GM21576 (cell line): ENCODE results near the gene MBNL1.

ENCODE experiments used
- ATAC-seq: cut with Tn5 transposase; IDR thresholded peaks from one replicate; pipeline ENCODE4 v1.9.1; 2021; ENCODE audit warnings: mild to moderate bottlenecking, moderate library complexity; ENCODE audit not compliant: unreplicated experiment

The MBNL1 gene

DNA sequence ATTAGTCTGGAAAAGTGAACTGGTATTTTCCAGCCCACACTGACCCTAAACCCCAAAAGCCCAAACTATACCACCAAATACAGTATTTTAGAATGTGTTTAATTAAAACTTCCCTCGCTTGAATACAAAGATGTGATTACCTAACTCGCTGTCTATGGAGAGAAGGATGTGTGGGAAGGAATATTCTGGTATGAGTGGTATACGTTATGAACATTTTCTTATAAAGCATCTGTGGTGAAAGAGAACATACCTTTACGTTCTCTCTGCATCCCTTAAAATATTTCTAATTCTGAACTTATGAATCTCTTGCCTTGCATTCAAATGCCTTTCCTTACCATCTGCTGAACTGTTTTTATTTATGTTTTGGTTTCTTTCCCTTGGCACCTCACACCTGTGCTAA is 201.4 kb downstream of the MBNL1 start:
- no peak for ATAC-seq

DNA sequence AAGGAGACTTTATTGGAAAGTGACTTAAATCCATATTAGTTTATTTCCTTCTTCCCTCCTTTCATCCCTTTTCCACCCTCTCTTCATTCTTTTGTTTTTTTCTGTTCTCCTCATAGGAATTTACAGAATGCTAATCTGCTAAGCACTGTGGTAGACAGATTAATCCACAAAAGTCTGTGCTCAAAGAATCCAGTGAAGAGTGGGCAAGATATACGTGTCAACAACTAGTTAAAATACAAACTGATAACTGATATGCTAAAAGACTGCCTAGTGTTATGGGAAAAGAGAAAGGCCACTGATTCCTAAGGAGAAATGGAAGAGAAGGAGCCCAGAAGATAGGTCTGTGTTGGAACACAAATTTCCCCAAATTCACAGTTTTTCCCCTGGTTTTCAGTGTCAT is 202.2 kb downstream of the MBNL1 start:
- ATAC-seq, result no peak

GRCh38 chr3:152471814-152472671 is 203.3 kb downstream of the MBNL1 start:
- peak; percentile 72 for ATAC-seq

GRCh38 chr3:152472672-152472954 is 203.9 kb downstream of the MBNL1 start:
- ATAC-seq, result no peak

- ATAC-seq, result no peak
Measured at GRCh38 chr3:152474585-152474984, 205.9 kb downstream of the MBNL1 start.

GRCh38 chr3:152477422-152477821 is 208.7 kb downstream of the MBNL1 start:
- no peak for ATAC-seq

GRCh38 chr3:152480282-152480953 is 211.7 kb downstream of the MBNL1 start:
- ATAC-seq, result peak; percentile 95

- no peak for ATAC-seq
Measured at GRCh38 chr3:152486364-152486763, 217.6 kb downstream of the MBNL1 start.

DNA sequence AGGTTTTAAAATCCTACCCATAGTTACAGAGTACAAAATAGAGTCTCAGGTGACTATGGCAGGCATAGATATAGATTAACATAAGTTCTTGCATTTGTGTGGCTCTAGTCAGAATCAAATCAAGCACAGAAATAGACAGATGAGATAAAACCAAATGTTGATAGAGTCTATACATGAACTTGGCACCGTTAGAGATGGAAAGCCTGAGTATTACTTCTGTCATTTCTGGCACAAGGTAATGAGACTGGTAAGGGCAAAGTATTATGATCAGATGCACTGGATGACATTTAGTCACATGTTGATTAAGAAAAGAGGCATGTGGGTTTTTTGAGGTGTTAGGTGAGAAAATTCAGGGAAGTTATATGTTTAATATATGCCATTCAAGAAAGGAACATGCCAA is 219.7 kb downstream of the MBNL1 start:
- no peak for ATAC-seq

DNA sequence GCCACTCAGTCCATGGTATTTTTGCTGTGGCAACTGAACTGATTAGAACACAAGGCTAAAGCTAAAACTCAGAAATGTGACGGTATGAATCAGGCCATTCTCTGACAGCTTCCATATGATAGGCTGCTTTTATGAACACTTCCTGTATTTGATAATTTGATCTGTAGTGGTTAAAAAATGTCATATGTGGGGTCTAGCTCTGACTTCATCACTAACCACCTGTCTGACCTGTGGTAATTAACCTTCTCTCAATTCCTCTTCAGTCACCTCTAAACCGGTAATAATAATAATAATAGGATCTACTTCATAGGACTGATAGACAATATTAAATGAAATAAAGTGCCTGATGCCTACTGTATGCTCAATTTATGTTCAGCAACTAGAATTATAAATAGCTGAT is 223.2 kb downstream of the MBNL1 start:
- ATAC-seq, result no peak

GRCh38 chr3:152496286-152496685 is 227.6 kb downstream of the MBNL1 start:
- no peak for ATAC-seq

- ATAC-seq, result peak; percentile 74
Measured at GRCh38 chr3:152496716-152497115, 228.0 kb downstream of the MBNL1 start.

DNA sequence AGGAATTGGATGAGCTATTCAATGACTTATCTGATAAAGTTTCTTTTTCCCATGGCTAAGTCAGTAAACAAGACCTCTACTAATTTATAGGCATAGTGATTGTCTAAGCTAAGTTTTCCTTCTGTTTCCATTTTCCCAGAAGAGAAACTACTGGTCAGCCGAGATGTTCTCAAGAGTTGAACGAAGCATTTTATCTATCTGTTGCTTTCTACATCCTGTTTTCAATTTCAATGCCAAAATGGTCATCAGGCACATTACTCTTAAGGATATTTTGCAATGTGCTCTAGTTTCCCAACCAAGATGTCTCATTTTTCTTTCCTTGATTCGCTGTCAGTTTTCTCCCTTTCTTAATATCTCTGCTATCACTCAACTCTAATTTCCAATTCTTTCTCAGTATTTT is 228.7 kb downstream of the MBNL1 start:
- ATAC-seq, result no peak

GRCh38 chr3:152497890-152498289 is 229.2 kb downstream of the MBNL1 start:
- ATAC-seq, result no peak

- no peak for ATAC-seq
Measured at GRCh38 chr3:152499791-152500385, 231.2 kb downstream of the MBNL1 start.

DNA sequence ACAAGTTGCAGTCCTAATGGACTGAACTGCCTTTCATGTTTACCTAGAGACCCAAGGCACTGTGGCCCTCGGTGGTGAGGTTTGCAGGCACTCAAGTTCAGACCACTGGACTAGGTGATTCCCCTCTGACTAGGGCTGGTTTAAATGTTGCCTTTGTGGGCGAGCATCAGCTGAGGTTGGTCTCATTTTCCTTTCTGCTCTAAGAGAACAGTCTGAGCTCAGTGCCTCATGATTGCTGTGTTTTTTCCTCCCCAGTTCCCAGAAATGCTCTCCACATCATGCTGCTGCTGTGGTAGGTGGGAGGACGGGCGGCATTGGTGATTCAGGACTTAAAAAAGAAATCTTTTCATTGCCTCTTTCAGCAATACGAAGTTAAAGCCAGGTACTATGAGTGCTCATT is 237.2 kb downstream of the MBNL1 start:
- ATAC-seq, result peak; percentile 95

DNA sequence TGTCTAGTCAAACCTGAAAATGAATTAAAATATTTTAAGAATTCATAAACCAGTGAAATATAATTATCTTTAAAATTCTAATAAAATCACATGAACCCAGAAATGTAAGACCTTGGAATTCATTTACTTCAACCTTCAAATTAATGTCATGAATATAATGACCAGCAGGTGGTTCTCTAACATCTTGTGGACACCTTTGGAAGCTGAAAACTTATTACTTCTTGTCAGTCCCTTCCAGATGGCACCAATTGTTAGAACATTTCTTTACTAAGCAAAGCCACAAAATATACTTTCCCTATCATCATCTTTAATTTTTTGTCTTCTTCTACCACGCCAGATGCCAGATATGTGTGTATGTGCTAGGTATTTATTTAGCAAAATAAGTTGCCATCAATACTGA is 240.0 kb downstream of the MBNL1 start:
- ATAC-seq, result no peak

DNA sequence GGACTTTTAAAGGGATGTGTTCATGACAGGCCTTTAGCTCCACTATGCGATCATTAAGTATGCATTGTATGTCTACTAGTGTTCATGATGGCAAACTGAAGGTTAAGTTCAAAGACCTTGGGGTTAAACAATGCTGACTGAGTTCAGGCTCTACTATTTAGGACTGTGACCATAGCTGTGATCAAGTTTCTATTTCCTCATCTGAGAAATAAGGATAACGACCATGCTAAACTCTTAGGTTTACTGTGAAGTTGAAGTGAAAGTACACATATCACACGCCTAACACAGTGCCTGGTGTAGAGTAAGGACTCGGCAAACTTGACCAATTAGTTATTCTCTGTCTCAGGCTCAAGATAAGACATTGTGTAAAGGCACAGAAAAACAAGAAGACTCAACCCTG is 243.2 kb downstream of the MBNL1 start:
- ATAC-seq, result peak; percentile 83

- no peak for ATAC-seq
Measured at GRCh38 chr3:152513301-152513960, 244.7 kb downstream of the MBNL1 start.
